Measurements from ENCODE around the gene ZNF507.

GRCh38 chr19:32406161-32407003, 61.0 kb downstream of the ZNF507 start:
- TF ChIP-seq POLR2A (IDR thresholded peaks at IDR 0.05) (no peak), CTCF (IDR thresholded peaks at IDR 0.05) (no peak), EP300 (IDR thresholded peaks at IDR 0.05) (no peak)

Measured in ovary (tissue), 3 donors.